A549 (cell line): ENCODE data around the gene MRPS14. TPM values are rescaled to one million over a fixed set of nuclear protein-coding genes. Genes with fewer than 3 reads are reported as not detected.

Source experiments
- ATAC-seq, 2 experiments: fragments of 200-7000 bp in 1 of 2; fragments of >200 bp in 1 of 2; cut with Nextera tagmentation in 1 of 2; cut with Tn5 transposase in 1 of 2; 3 replicates each; pipeline versions ENCODE4 v1.8.0 to v1.9.1; 2018 to 2020; ENCODE audit warnings: mild to moderate bottlenecking in 1 of 2, moderate library complexity in 1 of 2
- CTCF ChIA-PET: fragments of 300-600 bp; sonication (Branson Sonifier 250); formaldehyde crosslinking; extraction: SDS; loops from one replicate; lab custom pipeline; 2021; ENCODE audit warnings: antibody characterized with exemption, inconsistent platforms; lab: Yijun Ruan, JAX
- POLR2A ChIA-PET: fragments of 350-600 bp; formaldehyde crosslinking; extraction: SDS; loops from one replicate; lab custom pipeline; 2021; ENCODE audit warnings: antibody characterized with exemption, inconsistent platforms; lab: Yijun Ruan, JAX
- DNase-seq, 2 experiments: peaks; one replicate each; pipeline versions ENCODE4 v3.0.0 to v3.0.0-alpha.2; 2011 to 2016; ENCODE audit warnings: low read depth in 1 of 2, low spot score in 1 of 2
- FAIRE-seq: peaks from 2 replicates; lab custom pipeline; 2011; peaks lifted over from hg19 to GRCh38; lab: Jason Lieb, UNC
- H3K27ac ChIP-seq, 2 experiments: fragments of >200 bp; sonication (Bioruptor Twin); formaldehyde crosslinking; 3 replicates each; pipeline ENCODE4 v1.5.1; 2016 to 2017
- H3K4me1 ChIP-seq: fragments of >200 bp; sonication (Bioruptor Twin); formaldehyde crosslinking; 3 replicates; pipeline ENCODE4 v1.6.1; 2016
- H3K4me2 ChIP-seq: fragments of >200 bp; sonication (Bioruptor Twin); formaldehyde crosslinking; 3 replicates; pipeline ENCODE4 v1.6.1; 2016
- H3K4me3 ChIP-seq: fragments of >200 bp; sonication (Bioruptor Twin); formaldehyde crosslinking; 3 replicates; pipeline ENCODE4 v1.5.1; 2016
- H3K9me3 ChIP-seq: fragments of >200 bp; sonication (Bioruptor Twin); formaldehyde crosslinking; 3 replicates; pipeline ENCODE4 v1.6.1; 2016
- BHLHE40 ChIP-seq: IDR thresholded peaks from 2 replicates; pipeline ENCODE4 v1.6.1; 2012; ENCODE audit warnings: low read depth, low read length, inconsistent platforms
- CBX2 ChIP-seq: fragments of 200-600 bp; sonication (generic); IDR thresholded peaks from 2 replicates; pipeline ENCODE4 v1.6.1; 2016; ENCODE audit warnings: low read depth, mild to moderate bottlenecking, borderline replicate concordance
- CBX8 ChIP-seq: fragments of 200-600 bp; sonication (generic); IDR thresholded peaks from 2 replicates; pipeline ENCODE4 v1.6.1; 2016
- CTCF ChIP-seq: fragments of >200 bp; sonication (Bioruptor Twin); formaldehyde crosslinking; IDR thresholded peaks from 3 replicates; pipeline ENCODE4 v1.5.1; 2016
- EHF ChIP-seq: fragments of 250-450 bp; sonication (Bioruptor Pico); IDR thresholded peaks from 2 replicates; pipeline ENCODE4 v1.5.0; 2020; ENCODE audit warnings: mild to moderate bottlenecking
- EP300 ChIP-seq, 2 experiments: fragments of >200 bp; sonication (Bioruptor Twin); formaldehyde crosslinking; IDR thresholded peaks; 2 replicates in 1 of 2; 3 replicates in 1 of 2; pipeline ENCODE4 v1.6.1; 2016 to 2017
- FOSB ChIP-seq: fragments of 250-450 bp; sonication (Bioruptor Pico); IDR thresholded peaks from 2 replicates; pipeline ENCODE4 v1.5.0; 2020; ENCODE audit warnings: mild to moderate bottlenecking, moderate library complexity
- FOSL2 ChIP-seq, 2 experiments: fragments of 450-650 bp in 1 of 2; fragments of >200 bp in 1 of 2; sonication (Bioruptor Twin) in 1 of 2; formaldehyde crosslinking; IDR thresholded peaks; 2 replicates each; pipeline versions ENCODE4 v1.5.0 to v1.6.1; 2016 to 2020; ENCODE audit warnings: mild to moderate bottlenecking in 1 of 2, moderate library complexity in 1 of 2
- HDAC2 ChIP-seq: fragments of 200-600 bp; sonication (generic); IDR thresholded peaks from 2 replicates; pipeline ENCODE4 v1.6.1; 2016
- HEYL ChIP-seq: fragments of 250-450 bp; sonication (Bioruptor Pico); IDR thresholded peaks from 2 replicates; pipeline ENCODE4 v1.8.0; 2021; ENCODE audit warnings: mild to moderate bottlenecking, moderate library complexity
- HMGXB4 ChIP-seq: fragments of 250-450 bp; sonication (Bioruptor Pico); IDR thresholded peaks from 2 replicates; pipeline ENCODE4 v1.5.0; 2021; ENCODE audit warnings: mild to moderate bottlenecking, moderate library complexity, borderline replicate concordance
- KDM5A ChIP-seq: fragments of 200-600 bp; sonication (generic); IDR thresholded peaks from 2 replicates; pipeline ENCODE4 v1.6.1; 2016; ENCODE audit warnings: antibody characterized with exemption, mild to moderate bottlenecking
- MAZ ChIP-seq: fragments of 150-350 bp; IDR thresholded peaks from 2 replicates; pipeline ENCODE4 v1.6.1; 2014; ENCODE audit warnings: antibody characterized with exemption, low read depth, low read length, borderline replicate concordance
- MYC ChIP-seq: IDR thresholded peaks from 2 replicates; pipeline ENCODE4 v1.6.1; 2012; ENCODE audit warnings: mild to moderate bottlenecking, inconsistent platforms, low read length, improper control_type of control experiment, borderline replicate concordance
- PHF8 ChIP-seq: fragments of 200-600 bp; sonication (generic); IDR thresholded peaks from 2 replicates; pipeline ENCODE4 v1.6.1; 2016; ENCODE audit warnings: low read depth, mild to moderate bottlenecking, antibody characterized with exemption, moderate library complexity, borderline replicate concordance
- POLR2A ChIP-seq: IDR thresholded peaks from 2 replicates; pipeline ENCODE4 v1.6.1; 2012; ENCODE audit warnings: mild to moderate bottlenecking, low read length
- RAD21 ChIP-seq, 2 experiments: fragments of >200 bp in 1 of 2; sonication (Bioruptor Twin) in 1 of 2; formaldehyde crosslinking in 1 of 2; IDR thresholded peaks in 1 of 2; conservative IDR thresholded peaks in 1 of 2; 2 replicates in 1 of 2; 3 replicates in 1 of 2; pipeline ENCODE4 v1.6.1; 2012 to 2018; ENCODE audit warnings: inconsistent platforms in 1 of 2
- RFX5 ChIP-seq: fragments of 450-650 bp; IDR thresholded peaks from 2 replicates; pipeline ENCODE4 v1.7.1; 2014; ENCODE audit warnings: antibody characterized with exemption, mild to moderate bottlenecking, moderate library complexity
- SMC3 ChIP-seq: fragments of >200 bp; sonication (Bioruptor Twin); formaldehyde crosslinking; IDR thresholded peaks from 3 replicates; pipeline ENCODE4 v1.6.1; 2018; ENCODE audit warnings: inconsistent platforms
- SREBF2 ChIP-seq: fragments of 450-650 bp; IDR thresholded peaks from 2 replicates; pipeline ENCODE4 v1.6.1; 2014; ENCODE audit warnings: mild to moderate bottlenecking, moderate library complexity
- ZFP36 ChIP-seq: fragments of 450-650 bp; IDR thresholded peaks from 2 replicates; pipeline ENCODE4 v1.6.1; 2014; ENCODE audit warnings: borderline replicate concordance; ENCODE audit not compliant: partially characterized antibody
- ZNF302 ChIP-seq: fragments of 250-450 bp; sonication (Bioruptor Pico); IDR thresholded peaks from 2 replicates; pipeline ENCODE4 v1.9.0; 2021; ENCODE audit warnings: inconsistent platforms, mild to moderate bottlenecking, moderate library complexity
- WGBS: methylation state at CpG from one replicate; pipeline ENCODE4 v1.1.6; 2017; ENCODE audit errors: missing lambda C conversion rate; 5-methylcytosine and 5-hydroxymethylcytosine counted together
- polyA plus RNA-seq, 4 experiments: library from polyadenylated mRNA; depleted of rRNA in 3 of 4; stranded (reverse); fragments of >200 nt; fragmentation: RNase III in 1 of 4; extraction: RNeasy Plus Mini Kit Qiagen cat#74134 plus additional on column Dnase treatment in 1 of 4; gene quantifications; 2 replicates in 3 of 4; 3 replicates in 1 of 4; pipeline ENCODE4 v1.2.3, GENCODE V29; 2011 to 2017
- TF ChIP-seq, protein P1 (sequence below): IDR thresholded peaks from 2 replicates; pipeline ENCODE4 v1.6.1; 2012
- TF ChIP-seq, protein P2 (sequence below): IDR thresholded peaks from 2 replicates; pipeline ENCODE4 v1.6.1; 2012
- TF ChIP-seq, protein P3 (sequence below): fragments of 200-600 bp; sonication (generic); IDR thresholded peaks from 2 replicates; pipeline ENCODE4 v1.6.1; 2016; ENCODE audit warnings: antibody characterized with exemption, mild to moderate bottlenecking, moderate library complexity

MRPS14 gene
- polyA plus RNA-seq, 2 of the 4 experiments (the other 2 are of a cell fraction), result 19.5 to 40.9 TPM

- Histone ChIP-seq H3K4me2 (no peak overlapping the region), H3K4me3 (no peak overlapping the region), H3K9me3 (peaks cover 8% of the 10 kb centered on the region; the same call in 1 of the 3 replicates), H3K27ac (no peak overlapping the region)
- 94% methylated on average over 4 of the region's 4 CpGs for WGBS
- no peak for ATAC-seq
- DNase-seq, result no peak
- TF ChIP-seq CBX8, result no peak
- no peak for TF ChIP-seq FOSB (CRISPR knock-in tag)
- TF ChIP-seq MYC, result no peak
- no peak for TF ChIP-seq HDAC2
- TF ChIP-seq, protein P1, sequence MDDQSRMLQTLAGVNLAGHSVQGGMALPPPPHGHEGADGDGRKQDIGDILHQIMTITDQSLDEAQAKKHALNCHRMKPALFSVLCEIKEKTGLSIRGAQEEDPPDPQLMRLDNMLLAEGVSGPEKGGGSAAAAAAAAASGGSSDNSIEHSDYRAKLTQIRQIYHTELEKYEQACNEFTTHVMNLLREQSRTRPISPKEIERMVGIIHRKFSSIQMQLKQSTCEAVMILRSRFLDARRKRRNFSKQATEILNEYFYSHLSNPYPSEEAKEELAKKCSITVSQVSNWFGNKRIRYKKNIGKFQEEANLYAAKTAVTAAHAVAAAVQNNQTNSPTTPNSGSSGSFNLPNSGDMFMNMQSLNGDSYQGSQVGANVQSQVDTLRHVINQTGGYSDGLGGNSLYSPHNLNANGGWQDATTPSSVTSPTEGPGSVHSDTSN, result no peak
- TF ChIP-seq, protein P2, sequence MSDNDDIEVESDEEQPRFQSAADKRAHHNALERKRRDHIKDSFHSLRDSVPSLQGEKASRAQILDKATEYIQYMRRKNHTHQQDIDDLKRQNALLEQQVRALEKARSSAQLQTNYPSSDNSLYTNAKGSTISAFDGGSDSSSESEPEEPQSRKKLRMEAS, result no peak
- no peak for TF ChIP-seq HMGXB4
- TF ChIP-seq SREBF2, result no peak
- TF ChIP-seq HEYL (CRISPR knock-in tag), result no peak
- no peak for TF ChIP-seq MAZ
- no peak for TF ChIP-seq ZNF302 (CRISPR knock-in tag)
- TF ChIP-seq RFX5, result no peak
- TF ChIP-seq PHF8, result no peak
- no peak for TF ChIP-seq EP300 (IDR thresholded peaks at IDR 0.05)
- no peak for TF ChIP-seq CTCF
- no peak for TF ChIP-seq BHLHE40
- TF ChIP-seq FOSL2 (IDR thresholded peaks at IDR 0.05), result no peak
- TF ChIP-seq FOSL2 (CRISPR knock-in tag; IDR thresholded peaks at IDR 0.05), result no peak
- TF ChIP-seq, all 56 proteins: peak for 0
- ChIA-PET POLR2A (interaction anchor here (2.9 kb wide), 1 partner anchor 14 kb away, joined by 13 read pairs; the partner anchor contains the start of gene CACYBP), CTCF (interaction anchor here (0.8 to 3.0 kb wide), 5 partner anchors 10 to 214 kb away, joined by 3 to 27 read pairs (median 6); no protein-coding TSS in a partner anchor)
- FAIRE-seq, result no peak
- 0 out of 3 replicates have a peak, but pooled peaks cover 2% of the 10 kb centered on the region for H3K4me1 ChIP-seq
Measured at GRCh38 chr1:174984952-174985351, 38.3 kb downstream of the MRPS14 start.

DNA sequence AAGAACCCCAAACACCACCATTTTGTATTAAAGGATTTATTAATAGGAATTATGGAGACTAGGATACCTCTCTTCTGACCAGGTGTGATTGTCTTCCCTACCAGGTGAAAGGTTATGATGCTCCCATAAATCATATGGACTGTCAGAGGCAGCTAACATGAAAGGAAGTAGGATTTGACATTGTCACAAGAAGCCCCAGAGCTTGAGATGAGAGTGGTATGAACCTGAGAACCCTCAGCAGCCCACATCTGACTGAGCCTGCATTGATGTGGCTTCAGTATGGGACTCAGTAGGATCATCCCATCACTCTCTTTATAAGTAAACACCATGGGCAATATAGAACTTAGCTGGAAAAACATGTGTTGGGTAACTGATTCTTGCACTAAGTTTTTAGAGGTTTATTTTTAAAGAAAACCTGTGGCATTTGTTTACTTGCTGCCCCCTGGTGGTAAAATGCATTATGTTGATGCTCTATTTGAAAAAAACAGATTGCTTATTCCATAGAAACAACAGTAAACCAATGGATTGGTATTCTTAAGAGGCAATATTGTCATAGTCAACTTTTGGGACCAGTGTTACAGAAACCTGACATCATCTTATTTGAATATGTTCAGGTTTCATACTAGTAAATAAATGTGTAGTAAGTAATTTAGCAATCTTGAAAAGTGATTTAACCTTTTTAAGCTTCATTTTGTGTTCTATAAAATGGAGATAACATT, 40.1 kb downstream of the MRPS14 start:
- no peak overlapping the region for H3K27ac ChIP-seq
- DNase-seq, result peak; percentile 10 to 66
- no peak overlapping the region for H3K4me3 ChIP-seq
- POLR2A ChIA-PET, result no interaction called here
- H3K4me1 ChIP-seq, result no peaks in the 10 kb centered on the region
- H3K4me2 ChIP-seq, result no peak overlapping the region
- no peak for FAIRE-seq
- ATAC-seq, result no peak
- CTCF ChIA-PET, result interaction anchor here (0.6 to 2.0 kb wide), 8 partner anchors 9 to 906 kb away, joined by 3 to 8 read pairs (median 4); no protein-coding TSS in a partner anchor
- H3K9me3 ChIP-seq, result peaks cover 8% of the 10 kb centered on the region; the same call in 1 of the 3 replicates
- TF ChIP-seq PHF8, result no peak
- TF ChIP-seq POLR2A, result no peak
- no peak for TF ChIP-seq HDAC2
- no peak for TF ChIP-seq EHF (CRISPR knock-in tag)
- no peak for TF ChIP-seq EP300 (IDR thresholded peaks at IDR 0.05)
- no peak for TF ChIP-seq CBX2
- TF ChIP-seq, protein P3, sequence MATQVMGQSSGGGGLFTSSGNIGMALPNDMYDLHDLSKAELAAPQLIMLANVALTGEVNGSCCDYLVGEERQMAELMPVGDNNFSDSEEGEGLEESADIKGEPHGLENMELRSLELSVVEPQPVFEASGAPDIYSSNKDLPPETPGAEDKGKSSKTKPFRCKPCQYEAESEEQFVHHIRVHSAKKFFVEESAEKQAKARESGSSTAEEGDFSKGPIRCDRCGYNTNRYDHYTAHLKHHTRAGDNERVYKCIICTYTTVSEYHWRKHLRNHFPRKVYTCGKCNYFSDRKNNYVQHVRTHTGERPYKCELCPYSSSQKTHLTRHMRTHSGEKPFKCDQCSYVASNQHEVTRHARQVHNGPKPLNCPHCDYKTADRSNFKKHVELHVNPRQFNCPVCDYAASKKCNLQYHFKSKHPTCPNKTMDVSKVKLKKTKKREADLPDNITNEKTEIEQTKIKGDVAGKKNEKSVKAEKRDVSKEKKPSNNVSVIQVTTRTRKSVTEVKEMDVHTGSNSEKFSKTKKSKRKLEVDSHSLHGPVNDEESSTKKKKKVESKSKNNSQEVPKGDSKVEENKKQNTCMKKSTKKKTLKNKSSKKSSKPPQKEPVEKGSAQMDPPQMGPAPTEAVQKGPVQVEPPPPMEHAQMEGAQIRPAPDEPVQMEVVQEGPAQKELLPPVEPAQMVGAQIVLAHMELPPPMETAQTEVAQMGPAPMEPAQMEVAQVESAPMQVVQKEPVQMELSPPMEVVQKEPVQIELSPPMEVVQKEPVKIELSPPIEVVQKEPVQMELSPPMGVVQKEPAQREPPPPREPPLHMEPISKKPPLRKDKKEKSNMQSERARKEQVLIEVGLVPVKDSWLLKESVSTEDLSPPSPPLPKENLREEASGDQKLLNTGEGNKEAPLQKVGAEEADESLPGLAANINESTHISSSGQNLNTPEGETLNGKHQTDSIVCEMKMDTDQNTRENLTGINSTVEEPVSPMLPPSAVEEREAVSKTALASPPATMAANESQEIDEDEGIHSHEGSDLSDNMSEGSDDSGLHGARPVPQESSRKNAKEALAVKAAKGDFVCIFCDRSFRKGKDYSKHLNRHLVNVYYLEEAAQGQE, result no peak
- no peak for TF ChIP-seq FOSB (CRISPR knock-in tag)
- TF ChIP-seq KDM5A, result no peak
- TF ChIP-seq SMC3, result peak; percentile 51; the same call in 2 of the 3 replicates
- no peak for TF ChIP-seq HMGXB4
- TF ChIP-seq RAD21 (conservative IDR thresholded peaks at IDR 0.05 in 1 of 2, IDR thresholded peaks at IDR 0.05 in 1 of 2), result peak; percentile 40 to 50; a peak in 4 of 5 replicates
- no peak for TF ChIP-seq ZFP36
- no peak for TF ChIP-seq MYC
